A673 (cell line): ENCODE results near the gene RPE65. TPM values are rescaled to one million over a fixed set of nuclear protein-coding genes. Genes with fewer than 3 reads are reported as not detected.
"Not testable (repeated sequence)": the region's sequence is repeated elsewhere in the genome, so short reads cannot be mapped to it uniquely, and the experiment has no call there.

ENCODE experiments used
- BruUV-seq: library from RNA; stranded (reverse); fragments of 400-500 nt; replicated peaks from 2 replicates; lab custom pipeline; 2021; lab: Mats Ljungman, UMichigan
- CTCF ChIA-PET: fragments of 300-600 bp; sonication (Branson Sonifier 250); formaldehyde crosslinking; loops from one replicate; lab custom pipeline; 2022; ENCODE audit warnings: antibody characterized with exemption; lab: Charles Lee
- POLR2A ChIA-PET: fragments of 300-600 bp; sonication (Branson Sonifier 250); formaldehyde crosslinking; loops from one replicate; lab custom pipeline; 2022; ENCODE audit warnings: antibody characterized with exemption; ENCODE audit not compliant: low non-redundant PET; lab: Charles Lee
- DNase-seq: peaks from one replicate; pipeline ENCODE4 v3.0.0-alpha.2; 2015; ENCODE audit warnings: low spot score
- H3K27ac ChIP-seq: fragments of 200-600 bp; sonication (generic); 2 replicates; pipeline ENCODE4 v1.5.1; 2016; ENCODE audit warnings: mixed run types, low read depth, mild to moderate bottlenecking, mixed read lengths, antibody characterized with exemption, low read length; ENCODE audit not compliant: poor library complexity, severe bottlenecking
- H3K27me3 ChIP-seq: fragments of 200-600 bp; sonication (generic); replicated peaks from 2 replicates; pipeline ENCODE4 v1.6.1; 2017; ENCODE audit warnings: mixed run types, low read depth, mild to moderate bottlenecking, mixed read lengths, antibody characterized with exemption, low read length; ENCODE audit not compliant: insufficient read depth, poor library complexity
- H3K36me3 ChIP-seq: fragments of 200-600 bp; sonication (generic); 2 replicates; pipeline ENCODE4 v1.6.1; 2016; ENCODE audit warnings: mixed run types, mild to moderate bottlenecking, mixed read lengths, antibody characterized with exemption, low read length; ENCODE audit not compliant: insufficient read depth, poor library complexity, severe bottlenecking
- H3K4me1 ChIP-seq: fragments of 200-600 bp; sonication (generic); 2 replicates; pipeline ENCODE4 v1.6.1; 2017; ENCODE audit warnings: mixed run types, mild to moderate bottlenecking, mixed read lengths, antibody characterized with exemption, low read length; ENCODE audit not compliant: insufficient read depth, poor library complexity, severe bottlenecking
- H3K4me3 ChIP-seq: fragments of 200-600 bp; sonication (generic); 2 replicates; pipeline ENCODE4 v1.5.1; 2016; ENCODE audit warnings: low read depth, mixed run types, mild to moderate bottlenecking, mixed read lengths, low read length; ENCODE audit not compliant: poor library complexity, severe bottlenecking
- H3K9me3 ChIP-seq: fragments of 200-600 bp; sonication (generic); 2 replicates; pipeline ENCODE4 v1.6.1; 2016; ENCODE audit warnings: mixed run types, low read depth, mild to moderate bottlenecking, mixed read lengths, antibody characterized with exemption, low read length; ENCODE audit not compliant: poor library complexity, severe bottlenecking
- EZH2 ChIP-seq: fragments of 200-600 bp; sonication (generic); IDR thresholded peaks from 2 replicates; pipeline ENCODE4 v1.6.1; 2017; ENCODE audit warnings: borderline replicate concordance, low read depth, mild to moderate bottlenecking, mixed read lengths, antibody characterized with exemption, low read length; ENCODE audit not compliant: poor library complexity, severe bottlenecking
- intact Hi-C: fragments of 100-400 bp; cut with micrococcal nuclease; formaldehyde crosslinking; loops from one replicate; pipeline ENCODE4 v1.10.0; 2022; ENCODE audit not compliant: unreplicated experiment
- total RNA-seq: library from RNA; stranded (reverse); gene quantifications from 2 replicates; pipeline ENCODE4 v1.2.3, GENCODE V29; 2021
- TF ChIP-seq, protein P1 (sequence below): fragments of 300-800, 200-600 bp; sonication (generic); conservative IDR thresholded peaks from 2 replicates; pipeline ENCODE4 v1.5.1; 2017; ENCODE audit warnings: low read depth, mild to moderate bottlenecking, antibody characterized with exemption, low read length, moderate library complexity, mixed read lengths

The RPE65 gene
- total RNA-seq, 1 experiment from 2014 or later: not detected

DNA sequence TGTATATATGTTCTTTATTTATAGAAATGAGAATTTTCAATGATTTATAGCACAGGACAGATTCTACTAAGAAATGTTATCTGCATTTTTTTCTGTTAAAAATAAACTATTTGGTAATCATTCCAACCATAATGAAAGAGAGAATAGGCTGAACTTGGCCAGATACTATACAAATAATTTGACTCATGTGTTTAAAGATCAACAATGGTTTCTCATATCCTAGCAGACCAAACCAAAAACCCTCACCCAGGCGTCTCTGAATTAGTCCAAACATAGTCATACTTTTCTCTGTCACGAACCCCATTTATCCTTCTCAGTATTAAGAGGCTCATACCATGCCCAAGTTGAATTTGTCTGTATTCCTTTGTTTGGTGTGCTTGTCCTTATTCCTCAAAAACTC lies 40.3 kb downstream of the RPE65 start:
- no peaks in the 10 kb centered on the region for H3K4me1 ChIP-seq
- no peak overlapping the region for H3K27ac ChIP-seq
- H3K9me3 ChIP-seq: no peaks in the 10 kb centered on the region
- no peak for TF ChIP-seq EZH2
- TF ChIP-seq, protein P1, sequence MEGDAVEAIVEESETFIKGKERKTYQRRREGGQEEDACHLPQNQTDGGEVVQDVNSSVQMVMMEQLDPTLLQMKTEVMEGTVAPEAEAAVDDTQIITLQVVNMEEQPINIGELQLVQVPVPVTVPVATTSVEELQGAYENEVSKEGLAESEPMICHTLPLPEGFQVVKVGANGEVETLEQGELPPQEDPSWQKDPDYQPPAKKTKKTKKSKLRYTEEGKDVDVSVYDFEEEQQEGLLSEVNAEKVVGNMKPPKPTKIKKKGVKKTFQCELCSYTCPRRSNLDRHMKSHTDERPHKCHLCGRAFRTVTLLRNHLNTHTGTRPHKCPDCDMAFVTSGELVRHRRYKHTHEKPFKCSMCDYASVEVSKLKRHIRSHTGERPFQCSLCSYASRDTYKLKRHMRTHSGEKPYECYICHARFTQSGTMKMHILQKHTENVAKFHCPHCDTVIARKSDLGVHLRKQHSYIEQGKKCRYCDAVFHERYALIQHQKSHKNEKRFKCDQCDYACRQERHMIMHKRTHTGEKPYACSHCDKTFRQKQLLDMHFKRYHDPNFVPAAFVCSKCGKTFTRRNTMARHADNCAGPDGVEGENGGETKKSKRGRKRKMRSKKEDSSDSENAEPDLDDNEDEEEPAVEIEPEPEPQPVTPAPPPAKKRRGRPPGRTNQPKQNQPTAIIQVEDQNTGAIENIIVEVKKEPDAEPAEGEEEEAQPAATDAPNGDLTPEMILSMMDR: no peak
- BruUV-seq: no TSS peak
- POLR2A ChIA-PET: no interaction called here
- H3K36me3 ChIP-seq: no peaks in the 10 kb centered on the region
- CTCF ChIA-PET: no interaction called here
- no peak overlapping the region for H3K4me3 ChIP-seq
- no peaks in the 10 kb centered on the region for H3K27me3 ChIP-seq
- intact Hi-C loops: no loop called here
- no peak for DNase-seq

DNA sequence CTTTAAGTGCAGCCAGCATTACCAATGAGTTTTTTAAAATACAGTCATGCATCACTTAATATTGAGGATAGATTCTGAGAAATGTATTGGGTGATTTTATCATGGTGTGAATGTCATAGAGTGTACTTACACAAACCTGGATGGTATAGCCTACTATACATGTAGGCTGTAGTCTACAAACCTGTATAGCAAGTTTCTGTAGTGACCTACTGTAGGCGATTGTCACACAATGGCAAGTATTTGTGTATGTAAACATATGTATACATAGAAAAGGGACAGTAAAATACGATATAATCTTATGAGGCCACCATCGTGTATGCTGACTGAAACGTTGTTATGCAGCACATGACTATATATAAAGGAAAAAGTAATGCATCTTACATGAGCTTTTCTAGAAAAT lies 48.2 kb downstream of the RPE65 start:
- intact Hi-C loops: no loop called here
- DNase-seq: no peak
- BruUV-seq: no TSS peak
- no peak overlapping the region for H3K27ac ChIP-seq
- CTCF ChIA-PET: no interaction called here
- no peaks in the 10 kb centered on the region for H3K9me3 ChIP-seq
- TF ChIP-seq, protein P1: no peak
- TF ChIP-seq EZH2: no peak
- H3K27me3 ChIP-seq: no peaks in the 10 kb centered on the region
- H3K4me1 ChIP-seq: no peaks in the 10 kb centered on the region
- POLR2A ChIA-PET: no interaction called here
- no peak overlapping the region for H3K4me3 ChIP-seq
- H3K36me3 ChIP-seq: no peaks in the 10 kb centered on the region

DNA sequence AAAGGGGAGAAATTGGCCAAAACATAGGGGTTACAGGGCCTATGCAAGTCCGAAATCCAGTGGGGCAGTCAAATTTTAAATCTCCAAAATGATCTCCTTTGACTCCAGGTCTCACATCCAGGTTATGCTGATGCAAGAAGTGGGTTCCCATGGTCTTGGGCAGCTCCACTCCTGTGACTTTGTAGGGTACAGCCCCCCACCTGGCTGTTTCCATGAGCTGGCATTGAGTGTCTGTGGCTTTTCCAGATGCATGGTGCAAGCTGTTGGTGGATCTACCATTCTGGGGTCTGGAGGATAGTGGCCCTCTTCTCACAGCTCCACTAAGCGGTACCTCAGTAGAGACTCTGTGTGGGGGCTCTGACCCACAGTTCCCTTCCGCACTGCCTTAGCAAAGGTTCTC lies 54.2 kb downstream of the RPE65 start:
- H3K9me3 ChIP-seq, H3K4me3 ChIP-seq, H3K27ac ChIP-seq, CTCF ChIA-PET, BruUV-seq, H3K4me1 ChIP-seq, H3K27me3 ChIP-seq, intact Hi-C loops, DNase-seq, H3K36me3 ChIP-seq, POLR2A ChIA-PET: not testable (repeated sequence)

DNA sequence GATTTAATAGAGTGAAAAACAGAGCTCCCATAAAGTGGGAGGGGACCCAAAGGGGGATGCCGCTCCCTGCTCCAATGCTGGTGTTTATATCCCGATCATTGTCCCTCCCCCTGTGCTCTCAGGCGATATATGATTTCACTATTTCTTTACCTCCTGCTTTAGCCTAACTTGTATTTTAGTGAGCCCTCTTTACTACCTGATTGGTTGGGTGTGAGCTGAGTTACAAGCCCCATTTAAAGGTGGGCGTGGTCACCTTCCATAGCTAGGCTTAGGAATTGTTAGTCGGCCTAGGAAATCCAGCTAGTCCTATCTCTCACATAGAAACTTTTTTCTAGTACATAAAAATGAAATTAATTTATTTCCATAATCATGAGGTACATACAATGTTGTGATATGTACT lies 57.3 kb downstream of the RPE65 start:
- H3K9me3 ChIP-seq, intact Hi-C loops, H3K4me1 ChIP-seq, H3K4me3 ChIP-seq, BruUV-seq, H3K27me3 ChIP-seq, DNase-seq, H3K27ac ChIP-seq, H3K36me3 ChIP-seq: not testable (repeated sequence)
- CTCF ChIA-PET: interaction anchor here (0.7 kb wide), 1 partner anchor 520 kb away, joined by 3 read pairs; no protein-coding TSS in a partner anchor
- POLR2A ChIA-PET: interaction anchor here (0.6 kb wide), 1 partner anchor 160 kb away, joined by 3 read pairs; the partner anchor contains the start of gene WLS

DNA sequence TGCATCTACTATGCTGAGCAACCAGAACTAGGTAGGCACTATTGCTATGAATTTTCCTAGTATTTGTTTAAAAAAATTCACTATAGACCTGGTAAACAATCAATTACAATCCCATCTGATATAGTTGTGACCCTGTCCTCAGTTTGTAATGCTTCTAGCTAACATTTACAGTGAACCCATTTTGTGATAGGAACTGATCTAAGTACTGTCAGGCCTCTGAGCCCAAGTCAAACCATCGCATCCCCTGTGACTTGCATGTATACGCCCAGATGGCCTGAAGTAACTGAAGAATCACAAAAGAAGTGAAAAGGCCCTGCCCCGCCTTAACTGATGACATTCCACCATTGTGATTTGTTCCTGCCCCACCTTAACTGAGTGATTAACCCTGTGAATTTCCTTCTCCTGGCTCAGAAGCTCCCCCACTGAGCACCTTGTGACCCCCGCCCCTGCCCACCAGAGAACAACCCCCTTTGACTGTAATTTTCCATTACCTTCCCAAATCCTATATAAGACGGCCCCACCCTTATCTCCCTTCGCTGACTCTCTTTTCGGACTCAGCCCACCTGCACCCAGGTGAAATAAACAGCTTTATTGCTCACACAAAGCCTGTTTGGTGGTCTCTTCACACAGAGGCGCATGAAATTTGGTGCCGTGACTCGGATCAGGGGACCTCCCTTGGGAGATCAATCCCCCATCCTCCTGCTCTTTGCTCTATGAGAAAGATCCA lies 63.8 kb downstream of the RPE65 start:
- not testable (repeated sequence) for H3K27ac ChIP-seq
- BruUV-seq: TSS peak; percentile 38

More for the DNA sequence above, 63.8 kb downstream of the RPE65 start:
- H3K27me3 ChIP-seq, H3K4me1 ChIP-seq, POLR2A ChIA-PET, CTCF ChIA-PET, H3K36me3 ChIP-seq, intact Hi-C loops, DNase-seq, H3K4me3 ChIP-seq, H3K9me3 ChIP-seq: not testable (repeated sequence)
